ENCODE results near the gene JADE3.

JADE3 gene

GRCh38 chrX:46912098-46912602 is at the start of gene JADE3:
Gene JADE3, plus strand, starts transcription at chrX:46912421. Its CDS starts 72,474 bp downstream, at chrX:46984895.
- peak; percentile 3 to 7 for DNase-seq (ENCODE audit: low read depth in 2 of 2)

DNA sequence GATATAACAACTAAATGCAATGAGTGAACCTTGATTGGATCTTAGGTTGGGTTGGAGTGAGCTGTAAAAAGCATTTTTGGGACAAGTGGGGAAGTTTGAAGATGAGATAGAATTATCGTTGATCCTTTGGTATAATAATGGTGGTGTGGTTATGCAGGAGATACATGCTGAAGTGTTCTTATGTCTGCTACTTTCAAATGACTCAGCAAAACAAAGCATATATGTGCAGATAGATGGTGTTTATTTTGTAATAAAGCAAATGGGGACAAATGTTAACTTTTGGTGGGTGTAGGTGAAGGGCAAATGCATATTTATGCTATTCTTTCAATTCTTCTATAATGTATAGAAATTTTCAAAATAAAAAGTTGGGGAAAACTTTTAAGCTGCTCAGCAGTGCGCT is 49.1 kb upstream of the JADE3 start:
- DNase-seq (ENCODE audit: low read depth in 2 of 2) = no peak

DNA sequence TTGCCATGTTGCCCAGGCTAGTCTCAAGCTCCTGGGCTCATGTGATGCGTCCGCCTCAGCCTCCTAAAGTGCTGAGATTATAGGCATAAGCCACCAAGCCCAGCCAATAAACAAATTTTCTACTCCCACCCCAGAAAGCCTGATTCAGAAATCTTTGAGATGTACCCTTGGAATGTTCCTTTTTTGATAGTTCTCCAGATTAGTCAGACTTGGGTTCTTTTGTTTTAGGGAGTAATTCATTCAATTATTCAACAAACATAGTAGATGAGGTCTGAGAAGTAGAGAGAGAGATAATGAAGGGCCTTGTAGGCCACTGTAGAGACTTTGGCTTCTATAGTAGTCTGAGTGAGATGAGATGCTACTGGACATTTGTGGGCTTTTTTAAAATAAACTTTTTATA is 47.6 kb upstream of the JADE3 start:
- no peak for DNase-seq (ENCODE audit: low read depth in 2 of 2)

GRCh38 chrX:46865281-46865680 is 46.9 kb upstream of the JADE3 start:
- no peak for DNase-seq (ENCODE audit: low read depth in 2 of 2)

- no peak for DNase-seq (ENCODE audit: low read depth in 2 of 2)
Observed at GRCh38 chrX:46866726-46867125, 45.5 kb upstream of the JADE3 start.

DNA sequence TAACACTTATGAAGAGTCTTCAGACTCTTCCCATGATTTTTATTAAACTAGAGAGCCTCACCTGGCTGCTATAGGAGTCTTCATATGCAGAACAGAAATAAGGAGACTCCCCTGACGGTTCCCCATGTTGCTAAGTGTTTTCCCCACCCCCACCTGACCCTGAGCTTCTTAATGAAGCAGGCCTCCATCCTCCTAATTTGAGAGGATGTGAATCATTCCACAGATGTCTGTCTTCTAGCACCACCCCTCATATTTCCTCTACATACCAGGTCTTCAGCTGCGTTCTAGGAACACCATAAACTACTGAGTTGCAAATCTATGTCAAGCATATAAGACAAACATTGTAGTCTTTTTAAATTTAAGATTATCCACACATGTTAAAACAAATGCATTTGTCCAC is 38.5 kb upstream of the JADE3 start:
- DNase-seq (ENCODE audit: low read depth in 2 of 2) = no peak

DNA sequence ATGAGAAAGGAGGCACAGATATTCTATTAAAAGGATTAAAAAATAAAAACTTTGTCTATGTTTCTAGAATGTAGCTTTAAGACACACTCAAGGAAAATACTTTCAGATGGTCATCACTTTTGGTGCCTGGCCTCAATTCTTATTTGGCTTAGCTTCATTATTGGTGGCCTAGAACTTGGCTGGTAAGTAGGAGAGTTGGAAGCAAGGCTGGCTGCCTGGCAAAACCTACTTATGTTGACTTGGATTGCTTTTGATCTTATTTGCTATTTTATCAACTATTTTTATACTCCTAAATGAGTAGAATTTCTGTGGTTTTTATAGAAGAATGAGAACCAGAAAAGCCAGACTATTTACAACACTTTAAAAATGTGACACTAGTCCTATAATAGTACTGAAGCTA is 35.3 kb upstream of the JADE3 start:
- no peak for DNase-seq (ENCODE audit: low read depth in 2 of 2)

- no peak for DNase-seq (ENCODE audit: low read depth in 2 of 2)
Observed at GRCh38 chrX:46882266-46882665, 30.0 kb upstream of the JADE3 start.

DNA sequence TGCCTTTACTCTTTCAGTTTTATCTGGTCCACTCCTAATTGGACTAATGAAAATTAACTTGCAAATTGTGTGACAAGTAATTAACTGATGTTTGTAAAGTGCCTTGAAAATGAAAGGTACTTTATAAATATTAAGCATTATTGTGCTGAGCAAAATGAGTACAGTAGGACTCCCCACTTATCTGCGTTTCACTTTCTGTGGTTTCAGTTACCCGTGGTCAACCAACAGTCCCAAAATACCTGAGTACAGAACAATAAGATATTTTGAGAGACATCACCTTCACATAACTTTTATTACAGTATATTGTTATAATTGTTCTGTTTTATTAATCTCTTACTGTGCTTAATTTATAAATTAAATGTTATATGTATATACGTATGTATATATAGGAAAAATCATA is 27.4 kb upstream of the JADE3 start:
- DNase-seq (ENCODE audit: low read depth in 2 of 2) = no peak

- DNase-seq (ENCODE audit: low read depth in 2 of 2) = no peak
Observed at GRCh38 chrX:46898207-46898606, 14.0 kb upstream of the JADE3 start.

DNA sequence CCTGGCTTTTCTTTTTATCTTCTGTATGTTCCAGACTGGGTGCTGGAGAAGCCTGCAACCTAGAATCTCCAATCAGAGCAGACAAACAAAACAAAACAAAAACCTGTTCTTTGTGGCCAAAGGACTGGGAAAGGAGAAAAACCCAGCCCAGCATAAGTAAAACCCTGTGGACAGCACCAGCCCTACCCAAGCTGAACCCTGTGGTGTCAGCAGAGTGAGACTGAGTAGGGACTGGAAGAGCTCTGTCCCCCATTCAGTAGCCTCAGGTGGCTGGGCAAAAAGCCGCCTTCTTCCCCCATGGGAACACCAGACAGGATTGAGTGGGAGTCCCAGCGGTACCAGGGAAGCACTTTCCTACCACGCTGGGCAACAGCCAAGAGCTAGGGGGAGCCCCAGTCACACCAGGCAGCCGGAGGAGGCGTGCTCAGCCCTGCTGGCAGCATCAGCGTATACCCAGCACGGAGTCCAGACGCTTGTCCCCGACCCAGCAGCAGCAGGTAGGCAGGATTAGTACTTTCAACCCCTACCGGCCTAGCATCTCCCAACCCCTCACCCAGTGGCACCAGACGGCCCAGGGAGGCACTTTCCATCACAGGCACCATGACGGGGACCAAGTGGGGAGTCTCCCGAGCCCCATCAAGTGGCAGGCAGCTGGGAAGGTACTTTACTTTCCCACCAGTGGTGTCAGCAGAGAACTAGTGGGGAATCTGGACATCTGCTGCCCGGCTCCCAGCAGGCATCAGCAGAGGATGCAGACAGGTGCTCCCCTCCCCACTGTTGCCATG is 8.6 kb upstream of the JADE3 start:
- peak; percentile 17 for DNase-seq (ENCODE audit: low read depth in 2 of 2)

GRCh38 chrX:46904626-46905025 is 7.6 kb upstream of the JADE3 start:
- DNase-seq (ENCODE audit: low read depth in 2 of 2) = no peak

DNA sequence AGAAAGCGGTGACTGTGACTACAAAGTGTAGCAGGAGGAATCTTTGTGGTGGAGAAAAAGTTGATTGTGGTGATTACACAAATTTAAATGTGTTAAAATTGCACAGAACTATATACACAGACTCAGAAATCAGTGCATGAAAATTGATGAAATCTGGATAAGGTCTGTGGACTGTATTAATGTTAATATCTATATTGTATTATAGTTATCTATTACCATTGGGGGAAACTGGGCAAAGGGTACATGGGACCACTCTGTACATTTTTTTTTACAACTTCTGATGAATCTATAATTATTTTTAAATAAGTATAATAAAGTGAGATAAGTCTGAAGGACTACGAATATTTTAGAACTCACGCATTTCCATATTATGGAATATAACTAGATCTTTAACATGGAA is 1.8 kb upstream of the JADE3 start:
- DNase-seq (ENCODE audit: low read depth in 2 of 2) = no peak

DNA sequence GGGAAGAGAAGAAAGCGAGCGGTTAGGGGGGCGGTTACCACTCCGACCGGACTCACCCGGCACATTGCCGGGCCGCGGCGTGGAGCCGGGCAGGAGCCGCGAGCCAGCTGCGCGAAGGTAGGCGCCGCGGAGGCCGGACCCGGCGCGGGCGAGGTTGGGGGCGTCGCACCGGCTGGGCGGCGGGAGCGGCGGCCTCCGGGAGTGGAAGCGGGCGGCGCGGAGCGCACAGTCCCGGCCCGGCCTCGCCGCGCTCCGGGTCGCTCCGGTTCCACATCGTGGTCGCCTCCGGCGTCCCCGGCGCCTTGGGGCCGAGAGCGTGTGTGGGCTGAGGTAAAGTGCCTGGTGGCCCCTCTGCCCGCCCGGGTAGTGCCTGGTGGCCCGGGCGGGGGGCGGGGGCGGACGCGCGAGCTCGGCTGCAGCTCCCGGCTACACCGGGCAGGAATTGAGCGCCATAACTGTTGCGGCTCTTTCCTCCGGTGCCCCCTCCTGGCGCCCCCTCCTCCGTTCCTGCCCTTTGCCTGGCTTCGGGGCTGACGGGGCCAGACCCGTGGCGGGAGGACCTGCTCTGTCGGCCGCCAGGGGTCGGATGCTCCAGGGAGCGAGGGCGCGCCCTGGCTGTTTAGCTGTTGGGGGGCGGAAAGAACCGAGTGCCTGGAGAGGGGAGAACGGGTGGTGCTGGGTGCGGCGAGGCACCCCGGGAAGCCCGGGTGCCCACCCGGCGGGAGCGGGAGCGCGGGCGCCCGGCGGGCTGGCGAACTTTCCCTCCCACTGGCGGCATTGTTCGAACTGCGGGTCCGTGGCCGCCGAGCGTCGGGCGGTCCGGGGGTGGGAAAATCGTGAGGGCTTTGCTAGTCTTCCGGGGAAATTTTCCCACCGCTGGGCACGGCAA is 626 bp downstream of the JADE3 start:
- DNase-seq (ENCODE audit: low read depth in 2 of 2) = peak; percentile 6 to 12

GRCh38 chrX:46913667-46914066 is 1.4 kb downstream of the JADE3 start:
- DNase-seq (ENCODE audit: low read depth in 2 of 2) = no peak

DNA sequence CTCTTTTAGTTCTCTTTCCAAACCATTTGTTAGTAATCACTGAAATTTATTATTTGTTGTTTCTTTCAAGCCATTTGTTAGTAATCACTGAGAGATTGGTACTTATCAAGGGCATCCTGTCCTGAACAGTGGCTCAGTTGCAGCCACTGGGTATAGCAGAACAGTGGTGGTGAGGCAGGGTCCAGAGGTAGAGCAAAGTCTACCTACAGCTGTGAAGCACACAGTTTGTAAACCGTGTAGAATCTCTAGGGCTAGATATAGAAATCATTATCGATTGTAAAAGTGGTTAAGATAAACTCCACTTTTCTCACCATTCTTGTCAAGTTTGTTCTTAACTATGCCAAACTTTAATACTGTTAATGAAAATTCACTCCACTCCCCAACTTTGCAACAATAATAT is 4.1 kb downstream of the JADE3 start:
- no peak for DNase-seq (ENCODE audit: low read depth in 2 of 2)

- no peak for DNase-seq (ENCODE audit: low read depth in 2 of 2)
Observed at GRCh38 chrX:46917622-46918021, 5.4 kb downstream of the JADE3 start.

- no peak for DNase-seq (ENCODE audit: low read depth in 2 of 2)
Observed at GRCh38 chrX:46918434-46918833, 6.2 kb downstream of the JADE3 start.

DNA sequence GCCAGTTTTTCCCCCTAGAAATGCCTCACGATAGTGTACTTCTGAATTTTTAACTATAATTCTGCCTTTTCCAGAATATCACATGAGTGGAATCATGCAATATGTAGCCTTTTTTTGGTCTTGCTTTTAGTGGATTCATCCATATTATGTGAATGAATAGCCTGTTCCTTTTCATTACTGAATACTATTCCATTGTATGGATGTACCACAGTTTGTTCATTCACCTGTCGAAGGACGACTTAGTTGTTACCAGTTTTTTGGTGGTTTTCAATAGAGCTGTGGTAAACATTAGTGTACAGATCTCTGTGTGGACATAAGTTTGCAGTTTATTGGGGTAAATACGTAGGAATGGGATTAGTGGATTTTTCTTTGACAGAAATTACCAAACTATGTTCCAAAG is 8.0 kb downstream of the JADE3 start:
- DNase-seq (ENCODE audit: low read depth in 2 of 2) = no peak

DNA sequence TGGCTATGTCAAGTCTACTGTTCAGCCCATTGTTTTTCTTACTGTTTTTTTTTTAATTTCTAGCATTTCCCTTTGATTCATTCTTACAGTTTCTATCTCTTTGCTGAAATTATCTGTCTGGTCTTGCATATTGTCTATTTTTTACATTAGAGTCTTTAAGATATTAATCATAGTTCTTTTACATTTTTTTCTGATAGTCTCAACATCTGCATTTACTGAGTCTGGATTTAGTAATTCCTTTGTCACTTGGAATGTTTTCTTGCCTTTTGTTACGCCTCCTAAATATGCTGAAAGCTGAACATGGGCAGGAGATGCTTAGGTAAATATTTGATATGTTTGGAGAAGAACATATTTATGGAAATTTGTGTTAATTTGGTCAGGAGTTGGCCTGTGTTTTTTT is 10.4 kb downstream of the JADE3 start:
- DNase-seq (ENCODE audit: low read depth in 2 of 2) = no peak

GRCh38 chrX:46927718-46928117 is 15.5 kb downstream of the JADE3 start:
- no peak for DNase-seq (ENCODE audit: low read depth in 2 of 2)

- no peak for DNase-seq (ENCODE audit: low read depth in 2 of 2)
Observed at GRCh38 chrX:46929439-46930261, 17.4 kb downstream of the JADE3 start.

Data from stimulated activated CD8-positive, alpha-beta memory T cell treated with anti-CD3 and anti-CD28 coated beads, Interleukin-2, amount 100 ng/mL, for 48 hours (primary cell).